Measurements from ENCODE around the gene DCHS2.

Gene DCHS2

DNA sequence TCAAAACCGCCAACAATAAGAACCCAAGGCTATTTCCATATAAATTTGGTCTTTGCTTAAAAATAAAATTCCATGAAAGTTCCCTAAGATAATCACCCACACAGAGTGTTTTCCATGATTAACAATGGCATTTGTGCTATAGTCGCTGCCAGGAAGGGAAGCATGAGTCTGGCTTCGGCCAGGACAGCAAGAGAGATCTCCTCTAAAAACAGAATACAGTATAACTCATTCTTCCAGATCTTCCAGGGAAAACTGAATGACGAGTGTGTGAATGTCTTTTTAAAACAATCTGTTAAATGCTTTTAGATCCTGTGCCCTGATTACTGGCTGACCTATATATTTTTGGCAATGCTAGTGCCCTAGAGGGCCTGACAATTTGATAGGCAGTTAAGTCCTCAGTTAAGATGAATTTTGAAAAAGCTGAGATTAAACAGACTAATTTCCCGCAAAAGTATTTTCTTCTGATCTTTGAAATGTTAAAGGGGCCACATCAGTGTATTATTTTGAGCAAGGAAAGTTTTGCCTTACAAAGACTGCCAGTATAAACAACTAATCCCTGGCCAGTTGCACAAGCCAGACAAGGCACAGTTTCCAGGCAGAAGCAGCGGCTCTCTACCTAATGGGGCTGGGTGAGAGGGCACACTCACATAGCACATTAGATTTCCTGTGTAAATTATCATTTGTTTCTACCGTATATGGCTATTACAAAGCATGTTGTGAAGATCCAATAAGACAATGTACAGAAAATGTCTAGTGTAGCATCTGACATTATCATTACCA lies 127.3 kb downstream of the DCHS2 start:
- no peak overlapping the region for H3K4me3 ChIP-seq (ENCODE audit: low read depth, low read length)
- in situ Hi-C loops (cut with HindIII; ENCODE audit: low sequenced_read_pairs), result no loop called here

DNA sequence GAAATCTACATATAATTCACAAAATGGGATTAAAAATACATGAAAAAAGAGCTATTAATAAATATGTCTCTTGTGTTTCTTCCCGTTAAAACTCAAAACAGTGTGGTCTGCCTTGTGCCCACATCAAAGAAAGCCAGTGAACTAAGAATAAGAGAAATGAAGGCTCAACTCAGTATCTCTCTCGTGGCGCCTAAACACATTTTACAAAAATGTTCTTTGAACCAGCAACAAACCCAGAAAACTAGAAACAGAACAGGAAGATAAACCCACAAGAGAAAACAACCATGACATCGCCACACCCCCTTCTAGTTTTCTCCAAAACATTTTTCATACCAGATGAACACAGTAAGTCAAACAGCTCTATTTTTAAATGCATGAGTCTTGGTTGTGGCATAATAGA lies 130.1 kb downstream of the DCHS2 start:
- no peak overlapping the region for H3K4me3 ChIP-seq (ENCODE audit: low read depth, low read length)
- TF ChIP-seq, protein P1, sequence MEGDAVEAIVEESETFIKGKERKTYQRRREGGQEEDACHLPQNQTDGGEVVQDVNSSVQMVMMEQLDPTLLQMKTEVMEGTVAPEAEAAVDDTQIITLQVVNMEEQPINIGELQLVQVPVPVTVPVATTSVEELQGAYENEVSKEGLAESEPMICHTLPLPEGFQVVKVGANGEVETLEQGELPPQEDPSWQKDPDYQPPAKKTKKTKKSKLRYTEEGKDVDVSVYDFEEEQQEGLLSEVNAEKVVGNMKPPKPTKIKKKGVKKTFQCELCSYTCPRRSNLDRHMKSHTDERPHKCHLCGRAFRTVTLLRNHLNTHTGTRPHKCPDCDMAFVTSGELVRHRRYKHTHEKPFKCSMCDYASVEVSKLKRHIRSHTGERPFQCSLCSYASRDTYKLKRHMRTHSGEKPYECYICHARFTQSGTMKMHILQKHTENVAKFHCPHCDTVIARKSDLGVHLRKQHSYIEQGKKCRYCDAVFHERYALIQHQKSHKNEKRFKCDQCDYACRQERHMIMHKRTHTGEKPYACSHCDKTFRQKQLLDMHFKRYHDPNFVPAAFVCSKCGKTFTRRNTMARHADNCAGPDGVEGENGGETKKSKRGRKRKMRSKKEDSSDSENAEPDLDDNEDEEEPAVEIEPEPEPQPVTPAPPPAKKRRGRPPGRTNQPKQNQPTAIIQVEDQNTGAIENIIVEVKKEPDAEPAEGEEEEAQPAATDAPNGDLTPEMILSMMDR (IDR thresholded peaks at IDR 0.05; ENCODE audit: low read depth, low read length), result no peak
- no peak for DNase-seq (ENCODE audit: low read depth, low spot score)
- in situ Hi-C loops (cut with HindIII; ENCODE audit: low sequenced_read_pairs), result no loop called here

More for the DNA sequence above, 127.3 kb downstream of the DCHS2 start:
- no peak for DNase-seq (ENCODE audit: low read depth, low spot score)
- TF ChIP-seq, protein P1 (IDR thresholded peaks at IDR 0.05; ENCODE audit: low read depth, low read length), result no peak

DNA sequence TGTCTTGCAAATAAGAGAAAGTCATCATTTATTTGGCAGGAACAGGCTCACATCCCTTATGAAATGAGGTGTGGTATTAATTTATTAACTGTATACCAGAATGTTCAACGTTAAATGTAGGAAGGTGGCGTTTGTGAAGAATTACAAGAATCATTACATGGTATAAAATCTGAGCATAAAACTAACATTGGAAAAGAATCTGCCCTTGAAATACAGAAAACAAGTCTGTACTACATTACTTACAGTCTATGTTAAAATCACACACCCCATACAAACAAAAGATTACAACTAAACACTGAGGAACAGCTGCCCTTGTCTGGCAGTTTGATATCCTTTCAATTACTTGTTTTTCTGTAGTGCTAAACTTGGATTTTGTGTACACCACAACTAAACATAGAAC lies 131.1 kb downstream of the DCHS2 start:
- no peak overlapping the region for H3K4me3 ChIP-seq (ENCODE audit: low read depth, low read length)
- in situ Hi-C loops (cut with HindIII; ENCODE audit: low sequenced_read_pairs), result no loop called here
- no peak for DNase-seq (ENCODE audit: low read depth, low spot score)
- TF ChIP-seq, protein P1 (IDR thresholded peaks at IDR 0.05; ENCODE audit: low read depth, low read length), result no peak

DNA sequence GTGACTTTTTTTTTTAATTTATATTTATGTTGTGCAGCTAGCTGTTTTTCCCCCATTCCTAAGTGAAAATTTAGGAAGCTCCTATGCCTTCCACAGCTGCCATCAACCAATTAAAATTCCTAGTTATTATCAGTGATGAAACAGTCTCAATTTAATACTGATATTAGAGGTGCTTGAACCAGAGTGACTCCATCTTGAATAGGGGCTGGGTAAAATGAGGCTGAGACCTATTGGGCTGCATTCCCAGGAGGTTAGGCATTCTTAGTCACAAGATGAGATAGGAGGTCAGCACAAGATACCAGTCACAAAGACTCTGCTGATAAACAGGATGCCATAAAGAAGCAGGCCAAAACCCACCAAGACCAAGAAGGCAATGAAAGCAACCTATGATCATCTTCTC lies 136.7 kb downstream of the DCHS2 start:
- TF ChIP-seq, protein P1 (IDR thresholded peaks at IDR 0.05; ENCODE audit: low read depth, low read length), result no peak
- in situ Hi-C loops (cut with HindIII; ENCODE audit: low sequenced_read_pairs), result no loop called here
- H3K4me3 ChIP-seq (ENCODE audit: low read depth, low read length), result no peak overlapping the region
- no peak for DNase-seq (ENCODE audit: low read depth, low spot score)

DNA sequence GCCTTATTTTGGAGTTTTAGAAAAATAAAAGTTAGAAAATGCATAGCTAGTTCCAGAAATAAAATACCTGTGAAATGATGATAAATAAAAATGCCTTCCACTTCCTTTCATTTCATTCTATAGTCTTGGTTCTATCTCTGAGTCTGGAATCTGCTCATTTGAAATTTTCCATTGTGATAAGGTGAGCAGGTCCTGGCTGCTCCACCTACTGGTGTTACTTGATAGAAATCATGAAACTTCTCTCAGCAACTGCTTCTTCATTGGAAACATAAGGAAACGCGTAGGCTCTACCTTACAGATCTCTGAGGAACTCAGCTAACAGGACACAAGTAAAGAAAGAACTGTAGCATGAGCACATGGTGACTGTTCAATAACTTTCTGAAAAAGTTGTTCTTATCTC lies 141.8 kb downstream of the DCHS2 start:
- in situ Hi-C loops (cut with HindIII; ENCODE audit: low sequenced_read_pairs), result no loop called here
- no peak overlapping the region for H3K4me3 ChIP-seq (ENCODE audit: low read depth, low read length)
- no peak for DNase-seq (ENCODE audit: low read depth, low spot score)
- TF ChIP-seq, protein P1 (IDR thresholded peaks at IDR 0.05; ENCODE audit: low read depth, low read length), result peak; percentile 51

DNA sequence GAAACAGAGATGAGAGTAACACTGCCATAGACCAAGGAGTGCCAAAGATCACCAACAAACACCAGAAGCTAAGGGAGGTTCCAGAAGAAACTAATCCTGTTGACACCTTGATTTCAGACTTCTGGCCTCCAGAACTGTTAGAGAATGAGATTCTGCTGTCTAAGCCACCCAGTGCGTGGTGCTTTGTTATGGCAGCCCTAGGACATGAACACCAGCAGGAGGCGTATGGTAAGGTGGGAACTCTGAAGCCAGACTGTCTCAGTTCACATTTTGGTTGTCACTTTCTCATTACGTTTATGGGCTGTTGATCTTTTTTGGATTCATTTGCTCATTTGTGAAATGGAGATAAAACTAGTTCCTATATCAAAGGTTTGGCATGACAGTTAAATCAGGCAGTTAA lies 142.9 kb downstream of the DCHS2 start:
- TF ChIP-seq, protein P1 (IDR thresholded peaks at IDR 0.05; ENCODE audit: low read depth, low read length), result no peak
- in situ Hi-C loops (cut with HindIII; ENCODE audit: low sequenced_read_pairs), result no loop called here
- no peak for DNase-seq (ENCODE audit: low read depth, low spot score)
- H3K4me3 ChIP-seq (ENCODE audit: low read depth, low read length), result no peak overlapping the region

All from astrocyte of the spinal cord (primary cell).